Measurements from ENCODE around the gene TGM6.

- TF ChIP-seq CTCF (IDR thresholded peaks at IDR 0.05): no peak
- no peak for TF ChIP-seq POLR2A (IDR thresholded peaks at IDR 0.05)
Observed at GRCh38 chr20:2475850-2476741, 95.4 kb downstream of the TGM6 start.

Data from uterus (tissue), 2 donors.